C4-2B (cell line): Measurements from ENCODE around the gene ORMDL2.
"Not testable (repeated sequence)": the region's sequence is repeated elsewhere in the genome, so short reads cannot be mapped to it uniquely, and the experiment has no call there.

Experiments
- ZFX ChIP-seq: fragments of 450-650 bp; IDR thresholded peaks from 2 replicates; pipeline ENCODE4 v1.6.1; 2017
- TF ChIP-seq, protein P1 (sequence below): fragments of 450-650 bp; conservative IDR thresholded peaks from 2 replicates; pipeline ENCODE4 v1.5.1; 2017; ENCODE audit warnings: mild to moderate bottlenecking

DNA sequence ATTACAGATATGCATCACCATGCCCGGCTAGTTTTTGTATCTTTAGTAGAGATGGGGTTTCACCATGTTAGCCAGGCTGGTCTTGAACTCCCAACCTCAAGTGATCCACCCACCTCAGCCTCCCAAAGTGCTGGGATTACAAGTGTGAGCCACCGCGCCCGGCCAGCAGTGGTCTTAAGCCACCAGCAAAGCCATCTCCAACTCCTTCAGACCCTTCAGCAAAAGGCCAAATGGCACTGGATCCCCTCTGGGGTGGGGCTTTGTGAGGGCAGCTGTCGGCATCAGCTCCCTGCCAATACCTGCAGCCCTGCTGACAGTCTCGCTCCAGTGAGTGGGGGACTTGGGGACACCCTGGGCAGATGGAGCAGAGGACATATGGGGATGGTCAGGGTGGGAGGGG, 16.6 kb downstream of the ORMDL2 start:
- TF ChIP-seq, protein P1, sequence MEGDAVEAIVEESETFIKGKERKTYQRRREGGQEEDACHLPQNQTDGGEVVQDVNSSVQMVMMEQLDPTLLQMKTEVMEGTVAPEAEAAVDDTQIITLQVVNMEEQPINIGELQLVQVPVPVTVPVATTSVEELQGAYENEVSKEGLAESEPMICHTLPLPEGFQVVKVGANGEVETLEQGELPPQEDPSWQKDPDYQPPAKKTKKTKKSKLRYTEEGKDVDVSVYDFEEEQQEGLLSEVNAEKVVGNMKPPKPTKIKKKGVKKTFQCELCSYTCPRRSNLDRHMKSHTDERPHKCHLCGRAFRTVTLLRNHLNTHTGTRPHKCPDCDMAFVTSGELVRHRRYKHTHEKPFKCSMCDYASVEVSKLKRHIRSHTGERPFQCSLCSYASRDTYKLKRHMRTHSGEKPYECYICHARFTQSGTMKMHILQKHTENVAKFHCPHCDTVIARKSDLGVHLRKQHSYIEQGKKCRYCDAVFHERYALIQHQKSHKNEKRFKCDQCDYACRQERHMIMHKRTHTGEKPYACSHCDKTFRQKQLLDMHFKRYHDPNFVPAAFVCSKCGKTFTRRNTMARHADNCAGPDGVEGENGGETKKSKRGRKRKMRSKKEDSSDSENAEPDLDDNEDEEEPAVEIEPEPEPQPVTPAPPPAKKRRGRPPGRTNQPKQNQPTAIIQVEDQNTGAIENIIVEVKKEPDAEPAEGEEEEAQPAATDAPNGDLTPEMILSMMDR: not testable (repeated sequence)
- not testable (repeated sequence) for TF ChIP-seq ZFX
